GM18498 (cell line): ENCODE data around the gene CREB5.

Source experiments
- ATAC-seq: cut with Tn5 transposase; IDR thresholded peaks from one replicate; pipeline ENCODE4 v1.9.1; 2021; ENCODE audit warnings: mild to moderate bottlenecking, moderate library complexity; ENCODE audit not compliant: unreplicated experiment

The CREB5 gene

GRCh38 chr7:28406192-28406591, 6.1 kb upstream of the CREB5 start:
- no peak for ATAC-seq

DNA sequence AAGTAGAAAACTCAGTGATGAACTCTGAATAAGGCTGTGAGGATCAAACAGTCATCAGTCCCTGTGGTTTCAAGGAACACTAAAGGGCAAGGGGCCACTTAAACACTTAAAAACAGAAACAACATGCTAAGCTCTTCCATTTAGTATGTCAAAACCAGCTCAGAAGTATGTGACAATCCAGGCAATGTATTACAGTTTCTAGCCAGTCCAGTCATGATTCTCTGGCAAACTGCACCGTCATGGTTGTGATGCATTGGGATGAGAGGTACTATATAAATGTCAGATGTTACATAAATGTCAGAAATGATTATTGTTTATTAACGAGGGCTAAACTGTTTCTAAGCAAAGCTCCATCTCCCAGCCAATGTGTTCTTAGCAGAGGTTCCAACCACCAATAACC, 4.7 kb upstream of the CREB5 start:
- no peak for ATAC-seq

GRCh38 chr7:28408105-28408959, 4.0 kb upstream of the CREB5 start:
- ATAC-seq = no peak

DNA sequence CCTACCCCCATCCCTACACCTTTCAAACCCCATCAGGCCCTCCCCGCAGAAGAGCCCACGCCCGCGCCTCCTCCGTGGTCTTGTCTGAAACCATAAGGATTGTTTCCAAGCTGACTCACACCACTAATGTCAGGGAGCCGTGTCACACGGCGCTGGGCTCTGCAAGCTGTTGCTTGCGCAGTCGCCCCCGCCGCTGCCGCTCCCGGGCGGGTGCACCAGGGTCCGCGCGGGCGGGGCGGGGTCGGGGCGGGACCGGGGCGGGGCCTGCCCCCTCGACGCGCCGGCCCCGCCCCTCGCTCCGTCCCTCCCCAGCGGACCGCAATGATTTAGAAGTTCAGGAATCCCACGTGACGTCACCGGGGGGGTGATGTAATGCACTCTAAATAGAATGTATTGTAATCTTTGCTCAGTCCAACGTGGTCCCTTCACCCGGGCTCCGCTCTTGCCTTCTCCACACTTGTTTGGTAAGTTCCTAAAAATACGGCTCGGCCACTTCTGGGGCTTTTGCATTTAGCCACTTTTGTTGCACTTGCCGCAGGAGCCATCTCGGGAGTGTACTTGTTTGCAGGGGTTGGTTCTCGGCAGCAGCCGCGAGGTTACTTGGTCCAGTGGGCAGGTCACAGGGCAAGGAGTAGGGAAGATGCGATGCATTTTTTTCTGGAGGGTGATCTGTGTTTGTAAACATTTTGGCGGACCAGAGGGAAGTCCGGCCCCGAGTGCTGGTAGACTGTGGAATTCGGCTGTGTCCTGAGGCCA, 3.2 kb upstream of the CREB5 start:
- ATAC-seq = no peak

GRCh38 chr7:28409716-28410627, 2.3 kb upstream of the CREB5 start:
- ATAC-seq = no peak

GRCh38 chr7:28410628-28411531, 1.4 kb upstream of the CREB5 start:
- ATAC-seq = no peak

- no peak for ATAC-seq
These were observed 693 bp downstream of the CREB5 start for GRCh38 chr7:28413011-28413410.

- no peak for ATAC-seq
These were observed 2.1 kb downstream of the CREB5 start for GRCh38 chr7:28414453-28414852.

DNA sequence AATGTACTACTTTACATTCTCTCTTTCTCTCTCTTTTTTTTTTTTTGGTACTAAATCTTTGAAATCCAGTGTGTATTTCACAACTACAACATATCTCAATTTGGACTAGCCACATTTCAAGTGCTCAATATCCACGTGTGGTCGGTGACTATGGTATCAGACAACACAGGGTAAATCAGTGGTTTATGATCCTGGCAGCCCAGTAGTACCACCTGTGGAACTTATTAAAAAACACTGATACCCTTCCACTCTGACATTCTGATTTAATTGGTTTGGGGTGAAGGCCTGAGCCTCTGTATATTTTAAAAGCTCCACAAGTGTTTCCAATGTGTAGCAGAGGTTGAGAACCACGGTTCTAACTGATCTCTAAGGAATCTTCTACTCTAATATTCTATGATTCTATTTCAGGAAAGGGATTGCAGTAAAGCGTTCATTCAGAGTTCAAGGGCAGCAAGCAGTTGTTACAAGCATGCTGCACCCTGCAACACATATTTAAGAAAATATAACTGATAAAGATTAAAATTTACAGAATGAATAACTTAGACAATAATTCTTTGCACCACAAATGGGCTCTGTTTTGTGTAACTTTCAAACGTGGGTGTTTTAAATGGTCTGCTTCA, 5.1 kb downstream of the CREB5 start:
- no peak for ATAC-seq

- no peak for ATAC-seq
These were observed 6.0 kb downstream of the CREB5 start for GRCh38 chr7:28418311-28418710.

GRCh38 chr7:28418966-28419365, 6.6 kb downstream of the CREB5 start:
- no peak for ATAC-seq

DNA sequence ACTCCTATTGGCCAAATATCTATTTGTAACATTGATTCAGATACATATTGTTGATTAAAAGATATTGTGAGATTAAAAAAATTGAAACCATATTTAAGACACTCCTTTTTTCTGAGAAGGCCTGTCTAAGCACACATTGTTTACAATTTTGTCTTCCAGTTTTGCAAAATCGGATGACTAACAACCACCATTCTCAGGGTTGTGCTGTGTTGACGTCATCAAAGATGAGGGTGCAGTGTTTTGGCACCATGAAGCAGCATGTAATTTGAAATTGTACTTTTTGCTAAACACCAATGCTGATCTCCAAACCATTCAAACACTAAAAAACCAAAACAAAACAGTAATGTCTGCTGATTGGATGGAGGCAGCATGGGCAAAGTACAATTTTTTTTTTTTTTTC, 7.4 kb downstream of the CREB5 start:
- no peak for ATAC-seq

DNA sequence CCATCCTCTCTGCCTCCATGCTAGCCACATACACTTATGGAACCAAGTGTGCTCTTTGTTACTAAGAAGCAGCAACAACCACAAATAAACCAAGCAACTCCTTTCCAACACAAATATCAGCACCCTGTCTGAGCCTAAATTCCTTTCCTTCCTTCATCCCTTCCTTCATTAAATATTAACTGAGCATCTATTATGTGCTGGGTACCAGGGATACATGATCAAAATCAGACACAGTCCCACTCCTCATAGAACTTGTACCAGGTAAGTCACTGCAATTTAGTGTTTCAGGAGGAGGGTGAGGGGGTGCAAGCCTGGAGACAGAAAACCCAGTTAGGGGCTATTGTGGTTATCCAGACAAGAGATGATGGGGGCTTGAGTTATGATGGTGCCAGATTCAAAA, 10.8 kb downstream of the CREB5 start:
- ATAC-seq = no peak

GRCh38 chr7:28423918-28424514, 11.7 kb downstream of the CREB5 start:
- ATAC-seq = no peak

- ATAC-seq = no peak
These were observed 13.2 kb downstream of the CREB5 start for GRCh38 chr7:28425496-28425895.

GRCh38 chr7:28427236-28427635, 14.9 kb downstream of the CREB5 start:
- ATAC-seq = no peak

DNA sequence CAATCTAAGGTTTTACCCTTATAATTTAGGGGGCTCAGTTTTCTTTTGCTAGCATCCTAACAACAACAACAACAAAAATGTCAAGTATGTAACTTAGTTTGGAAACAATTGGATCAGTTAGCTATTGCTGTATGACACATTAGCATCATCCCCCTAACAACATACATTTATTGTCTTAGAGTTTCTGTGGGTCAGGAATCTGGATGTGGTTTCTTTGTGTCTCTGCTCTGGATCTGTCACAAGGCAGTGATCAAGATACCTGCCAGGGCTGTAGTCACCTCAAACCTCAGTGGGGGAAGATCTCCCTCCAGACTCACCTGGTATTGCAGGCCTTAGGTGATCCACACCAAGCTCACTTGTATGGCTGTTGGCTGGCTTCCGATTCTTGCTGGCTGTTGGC, 18.3 kb downstream of the CREB5 start:
- no peak for ATAC-seq

GRCh38 chr7:28432105-28432504, 19.8 kb downstream of the CREB5 start:
- no peak for ATAC-seq

DNA sequence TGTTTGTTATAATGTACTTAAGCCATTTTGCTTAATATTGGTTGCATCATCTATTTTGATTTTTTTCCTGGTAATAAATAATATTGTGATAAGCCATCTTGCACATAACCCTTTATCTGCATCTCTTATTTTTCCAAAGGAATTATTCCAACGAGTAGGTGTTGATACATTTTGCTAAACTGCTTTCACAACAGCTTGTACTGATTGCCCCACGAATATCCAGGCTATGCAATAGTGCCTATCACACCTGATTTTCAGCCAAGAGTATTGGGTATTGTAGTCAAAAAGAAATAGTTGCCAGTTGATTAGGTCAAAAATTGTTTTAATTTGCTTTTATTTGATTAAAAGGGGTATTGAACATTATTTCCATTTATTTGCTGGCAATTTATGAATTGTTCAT, 20.7 kb downstream of the CREB5 start:
- no peak for ATAC-seq
